SK-N-MC (cell line): ENCODE results near the gene STPG2.
"Not testable (repeated sequence)": the region's sequence is repeated elsewhere in the genome, so short reads cannot be mapped to it uniquely, and the experiment has no call there.

Source experiments
- DNase-seq: peaks from one replicate; pipeline ENCODE4 v3.0.0-alpha.2; 2011; ENCODE audit warnings: low read depth, low spot score
- H3K27ac ChIP-seq: fragments of 200-600 bp; sonication (generic); 2 replicates; pipeline ENCODE4 v1.5.1; 2016; ENCODE audit warnings: mixed run types
- H3K36me3 ChIP-seq: fragments of 200-600 bp; sonication (generic); 2 replicates; pipeline ENCODE4 v1.6.1; 2017; ENCODE audit warnings: antibody characterized with exemption, low read length, mixed read lengths; ENCODE audit not compliant: insufficient read depth
- H3K4me3 ChIP-seq: fragments of 200-600 bp; sonication (generic); 2 replicates; pipeline ENCODE4 v1.5.1; 2016
- H3K9ac ChIP-seq: fragments of 200-600 bp; sonication (generic); 2 replicates; pipeline ENCODE4 v1.8.0; 2017; ENCODE audit warnings: mixed run types, mixed read lengths; ENCODE audit not compliant: insufficient read length
- H3K9me3 ChIP-seq: fragments of 200-600 bp; sonication (generic); 2 replicates; pipeline ENCODE4 v1.6.1; 2017; ENCODE audit warnings: low read depth, mild to moderate bottlenecking, antibody characterized with exemption, low read length, moderate library complexity, mixed read lengths
- EZH2 ChIP-seq: fragments of 200-600 bp; sonication (generic); IDR thresholded peaks from one replicate; pipeline ENCODE4 v1.6.1; 2017; ENCODE audit warnings: antibody characterized with exemption
- FOXP2 ChIP-seq: optimal IDR thresholded peaks from 2 replicates; pipeline ENCODE3; 2011; ENCODE audit warnings: mild to moderate bottlenecking, moderate library complexity; ENCODE audit not compliant: insufficient read depth; ENCODE audit errors: extremely low read length, control extremely low read depth
- POLR2AphosphoS5 ChIP-seq: IDR thresholded peaks from 2 replicates; pipeline ENCODE4 v1.6.1; 2012; ENCODE audit warnings: mild to moderate bottlenecking, low read depth, low read length, borderline replicate concordance

STPG2 gene

DNA sequence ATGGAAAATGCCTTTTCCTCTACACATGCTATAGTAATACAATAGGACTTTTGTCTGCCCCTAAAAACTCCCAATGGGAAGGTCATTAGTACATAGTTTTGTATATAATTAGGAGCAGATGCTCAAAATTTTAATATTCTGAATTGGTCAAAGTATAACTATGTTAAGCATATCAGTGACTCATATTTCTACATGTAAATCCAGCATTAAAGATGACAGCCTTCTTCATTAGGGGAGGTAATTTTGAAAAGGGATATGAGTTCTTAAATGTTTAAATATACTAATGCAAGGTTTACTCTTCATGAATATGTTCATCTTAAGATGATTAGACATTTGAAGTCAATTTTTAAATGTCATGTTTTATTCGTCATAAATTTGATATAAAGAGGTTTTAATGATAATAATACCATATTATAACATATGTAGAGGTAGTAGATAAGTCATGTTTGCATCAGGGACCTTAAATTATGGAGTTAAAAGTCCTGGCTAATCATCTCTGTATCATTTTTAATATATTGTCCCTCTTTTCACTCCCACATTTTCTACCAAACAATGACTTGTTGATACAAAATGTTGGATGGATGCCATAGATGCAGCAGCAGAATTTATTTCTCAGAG, 218.8 kb downstream of the STPG2 start:
- Histone ChIP-seq H3K9me3 (no peaks in the 10 kb centered on the region), H3K27ac (no peak overlapping the region), H3K36me3 (no peaks in the 10 kb centered on the region), H3K4me3 (no peak overlapping the region), H3K9ac (no peak overlapping the region)
- DNase-seq = no peak
- TF ChIP-seq FOXP2 (no peak), EZH2 (no peak), POLR2AphosphoS5 (no peak)

DNA sequence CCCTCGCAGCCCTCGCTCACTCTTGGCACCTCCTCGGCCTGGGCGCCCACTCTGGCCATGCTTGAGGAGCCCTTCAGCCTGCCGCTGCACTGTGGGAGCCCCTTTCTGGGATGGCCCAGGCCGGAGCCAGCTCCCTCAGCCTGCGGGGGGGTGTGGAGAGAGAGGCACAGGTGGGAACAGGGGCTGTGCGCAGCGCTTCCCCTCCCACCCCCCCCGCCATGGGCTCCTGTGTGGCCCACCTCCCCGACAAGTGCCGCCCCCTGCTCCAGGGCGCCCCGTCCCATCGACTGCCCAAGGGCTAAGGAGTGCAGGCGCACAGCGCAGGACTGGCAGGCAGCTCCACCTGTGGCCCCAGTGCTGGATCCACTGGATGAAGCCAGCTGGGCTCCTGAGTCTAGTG, 220.2 kb downstream of the STPG2 start:
- H3K36me3 ChIP-seq = no peaks in the 10 kb centered on the region
- no peak for DNase-seq
- no peak overlapping the region for H3K9ac ChIP-seq
- no peak overlapping the region for H3K4me3 ChIP-seq
- H3K9me3 ChIP-seq = no peaks in the 10 kb centered on the region
- TF ChIP-seq FOXP2 (no peak), POLR2AphosphoS5 (no peak), EZH2 (no peak)
- H3K27ac ChIP-seq = no peak overlapping the region

DNA sequence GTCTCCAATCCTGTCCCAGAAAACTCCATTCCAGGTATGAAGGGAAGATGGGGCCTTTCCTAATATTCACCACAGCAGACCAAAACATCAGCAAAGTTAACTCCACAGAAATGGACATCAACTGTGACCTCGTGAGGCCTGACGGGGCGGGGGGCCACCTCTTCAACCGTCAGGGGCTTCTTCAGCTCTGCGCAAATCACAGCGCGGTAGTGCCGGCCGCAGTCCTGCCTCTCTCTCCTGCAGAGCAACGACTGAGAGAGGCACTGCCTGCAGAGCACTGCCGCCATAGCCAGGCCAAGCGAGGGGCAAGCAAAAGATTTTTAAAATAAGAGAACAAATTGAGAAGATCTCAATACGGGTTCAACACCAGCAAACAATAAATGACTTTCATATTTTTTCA, 226.2 kb downstream of the STPG2 start:
- Histone ChIP-seq H3K4me3 (no peak overlapping the region), H3K9ac (no peak overlapping the region), H3K9me3 (no peaks in the 10 kb centered on the region), H3K36me3 (no peaks in the 10 kb centered on the region), H3K27ac (no peak overlapping the region)
- DNase-seq = no peak
- no peak for TF ChIP-seq POLR2AphosphoS5
- TF ChIP-seq EZH2 = no peak
- no peak for TF ChIP-seq FOXP2

DNA sequence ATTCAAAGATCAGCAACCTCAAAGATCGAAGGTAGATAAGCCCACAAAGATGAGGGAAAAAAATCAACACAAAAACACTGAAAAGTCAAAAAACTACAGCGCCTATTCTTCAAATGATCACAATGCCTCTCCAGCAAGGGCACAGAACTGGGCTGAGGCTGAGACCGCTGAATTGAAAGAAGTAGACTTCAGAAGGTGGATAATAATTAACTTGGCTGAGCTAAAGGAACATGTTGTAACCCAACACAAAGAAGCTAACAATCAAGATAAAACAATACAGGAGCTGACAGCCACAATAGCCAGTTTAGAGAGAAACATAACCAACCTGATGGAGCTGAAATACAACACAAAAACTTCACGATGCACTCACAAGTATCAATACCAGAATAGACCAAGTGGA, 231.1 kb downstream of the STPG2 start:
- Histone ChIP-seq H3K9ac (no peak overlapping the region), H3K9me3 (no peaks in the 10 kb centered on the region), H3K36me3 (no peaks in the 10 kb centered on the region), H3K27ac (no peak overlapping the region), H3K4me3 (no peak overlapping the region)
- DNase-seq = no peak
- TF ChIP-seq FOXP2 = no peak
- TF ChIP-seq POLR2AphosphoS5 = no peak
- no peak for TF ChIP-seq EZH2

DNA sequence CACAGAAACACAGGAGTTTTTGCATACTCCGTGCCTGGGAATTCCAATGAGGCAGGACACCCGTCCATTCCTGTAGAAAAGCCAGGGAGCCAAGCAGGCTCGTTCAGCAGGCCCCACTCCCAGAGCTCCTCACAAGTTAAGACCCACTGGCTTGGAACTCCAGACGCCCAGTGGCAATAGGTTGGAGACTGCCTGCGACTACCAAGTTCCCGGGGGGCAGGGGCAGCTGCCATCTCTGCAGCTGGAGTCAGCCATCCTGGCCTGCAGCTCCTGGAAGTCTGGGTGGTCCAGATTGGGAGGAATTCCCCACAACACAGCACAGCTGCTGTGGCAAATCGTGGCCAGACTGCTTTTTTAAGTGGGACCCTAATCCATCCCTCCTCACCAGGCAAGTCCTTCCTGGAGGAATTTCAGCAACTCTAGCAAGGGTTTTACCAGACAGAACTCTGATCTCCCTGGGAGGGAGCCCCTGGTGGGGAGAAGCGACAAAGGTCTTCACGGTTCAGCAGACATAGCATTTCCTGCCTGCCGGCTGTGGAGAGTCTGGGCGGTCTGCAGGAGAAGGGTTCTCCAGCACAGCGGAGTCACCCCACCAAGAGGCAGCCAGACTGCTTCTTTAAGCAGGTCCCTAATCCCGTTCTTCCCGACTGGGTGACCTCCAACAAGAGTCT, 231.9 kb downstream of the STPG2 start:
- Histone ChIP-seq H3K9me3 (no peaks in the 10 kb centered on the region), H3K9ac (no peak overlapping the region), H3K4me3 (no peak overlapping the region), H3K27ac (no peak overlapping the region), H3K36me3 (no peaks in the 10 kb centered on the region)
- no peak for DNase-seq
- TF ChIP-seq EZH2 (no peak), FOXP2 (no peak)

DNA sequence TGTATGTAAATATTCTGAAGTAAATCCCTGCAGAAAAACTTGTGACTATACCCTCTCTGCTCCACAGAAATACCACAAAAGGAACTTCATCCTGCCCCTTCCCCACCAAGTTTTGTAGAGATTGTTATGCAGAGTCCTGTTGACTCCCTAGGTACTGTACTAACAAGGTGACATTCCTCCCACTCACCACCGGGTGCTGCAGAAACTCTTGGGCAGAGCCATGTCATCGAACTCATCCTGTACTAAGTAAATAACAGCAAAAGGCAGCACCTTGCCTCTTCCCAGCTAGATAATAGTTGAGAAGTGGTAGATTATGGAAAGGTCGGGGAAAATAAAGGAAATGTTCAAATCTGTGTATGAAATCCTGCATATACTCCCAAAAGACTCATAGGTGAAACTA, 233.3 kb downstream of the STPG2 start:
- H3K36me3 ChIP-seq = no peaks in the 10 kb centered on the region
- no peak overlapping the region for H3K27ac ChIP-seq
- H3K9me3 ChIP-seq = no peaks in the 10 kb centered on the region
- TF ChIP-seq EZH2 = no peak
- TF ChIP-seq FOXP2 = no peak
- TF ChIP-seq POLR2AphosphoS5 = no peak
- H3K9ac ChIP-seq = no peak overlapping the region
- H3K4me3 ChIP-seq = no peak overlapping the region
- DNase-seq = no peak

DNA sequence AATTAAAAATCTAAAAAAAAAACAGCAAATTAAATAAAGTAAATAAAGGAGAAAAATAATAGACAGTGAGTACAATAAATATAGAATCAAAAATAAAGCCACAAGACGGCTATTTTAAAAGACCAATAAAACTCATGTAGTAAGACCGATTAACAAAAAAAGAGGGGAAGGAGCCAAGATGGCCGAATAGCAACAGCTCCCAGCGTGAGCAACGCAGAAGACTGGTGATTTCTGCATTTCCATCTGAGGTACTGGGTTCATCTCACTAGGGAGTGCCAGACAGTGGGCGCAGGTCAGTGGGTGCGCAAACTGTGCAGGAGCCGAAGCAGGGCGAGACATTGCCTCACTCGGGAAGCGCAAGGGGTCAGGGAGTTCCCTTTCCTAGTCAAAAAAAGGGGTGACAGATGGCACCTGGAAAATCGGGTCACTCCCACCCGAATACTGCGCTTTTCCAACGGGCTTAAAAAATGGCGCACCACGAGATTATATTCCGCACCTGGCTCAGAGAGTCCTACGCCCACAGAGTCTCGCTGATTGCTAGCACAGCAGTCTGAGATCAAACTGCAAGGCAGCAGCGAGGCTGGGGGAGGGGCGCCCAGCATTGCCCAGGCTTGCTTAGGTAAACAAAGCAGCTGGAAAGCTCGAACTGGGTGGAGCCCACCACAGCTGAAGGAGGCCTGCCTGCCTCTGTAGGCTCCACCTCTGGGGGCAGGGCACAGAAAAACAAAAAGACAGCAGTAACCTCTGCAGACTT, 239.7 kb downstream of the STPG2 start:
- not testable (repeated sequence) for DNase-seq, H3K9me3 ChIP-seq, H3K27ac ChIP-seq, H3K36me3 ChIP-seq, H3K4me3 ChIP-seq, H3K9ac ChIP-seq

DNA sequence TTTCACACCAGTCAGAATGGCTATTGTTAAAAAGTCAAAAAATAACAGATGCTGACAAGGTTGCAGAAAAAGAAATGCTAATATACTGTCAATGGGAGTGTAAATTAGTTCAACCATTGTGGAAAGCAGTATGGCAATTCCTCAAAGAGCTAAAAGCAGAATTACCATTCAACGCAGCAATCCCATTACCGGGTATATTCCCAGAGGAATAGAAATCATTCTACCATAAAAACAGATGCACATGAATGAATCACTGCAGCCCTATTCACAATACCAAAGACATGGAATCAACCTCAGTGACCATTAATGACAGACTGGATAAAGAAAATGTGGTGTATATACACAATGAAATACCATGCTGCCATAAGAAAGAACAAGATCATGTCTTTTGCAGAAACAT, 243.0 kb downstream of the STPG2 start:
- Histone ChIP-seq H3K9me3 (no peaks in the 10 kb centered on the region), H3K36me3 (no peaks in the 10 kb centered on the region), H3K4me3 (no peak overlapping the region), H3K9ac (no peak overlapping the region), H3K27ac (no peak overlapping the region)
- no peak for DNase-seq
- TF ChIP-seq POLR2AphosphoS5 (no peak), EZH2 (no peak), FOXP2 (no peak)
